HEK293 (cell line): ENCODE measurements around the gene CTIF.

ENCODE experiments used
- CTCF ChIP-seq: fragments of 450-650 bp; formaldehyde crosslinking; IDR thresholded peaks from 2 replicates; pipeline ENCODE4 v1.5.1; 2016; ENCODE audit warnings: missing biosample characterization, missing genetic modification characterization
- YY1 ChIP-seq: fragments of 450-650 bp; formaldehyde crosslinking; IDR thresholded peaks from 2 replicates; pipeline ENCODE4 v1.5.1; 2018; ENCODE audit warnings: missing biosample characterization, missing genetic modification characterization

GRCh38 chr18:48623468-48624235 is 84.8 kb downstream of the CTIF start:
- TF ChIP-seq YY1 (tag by site-specific recombination) (no peak), CTCF (no peak)
